ENCODE measurements around the gene MINK1.

- TF ChIP-seq CTCF (IDR thresholded peaks at IDR 0.05) = peak; percentile 23; the same call in 1 of the 2 replicates
- no peak for TF ChIP-seq CBFB (CRISPR knock-in tag; IDR thresholded peaks at IDR 0.05; ENCODE audit: low read depth)
- no peak for TF ChIP-seq USF2 (CRISPR knock-in tag; IDR thresholded peaks at IDR 0.05)
- no peak for TF ChIP-seq HMGXB4 (CRISPR knock-in tag; IDR thresholded peaks at IDR 0.05)
Measured at GRCh38 chr17:4815043-4815675, 18.0 kb upstream of the MINK1 start.

All from WTC11 (cell line).